ENCODE results near the gene RPS6KA4.

RPS6KA4 gene

DNA sequence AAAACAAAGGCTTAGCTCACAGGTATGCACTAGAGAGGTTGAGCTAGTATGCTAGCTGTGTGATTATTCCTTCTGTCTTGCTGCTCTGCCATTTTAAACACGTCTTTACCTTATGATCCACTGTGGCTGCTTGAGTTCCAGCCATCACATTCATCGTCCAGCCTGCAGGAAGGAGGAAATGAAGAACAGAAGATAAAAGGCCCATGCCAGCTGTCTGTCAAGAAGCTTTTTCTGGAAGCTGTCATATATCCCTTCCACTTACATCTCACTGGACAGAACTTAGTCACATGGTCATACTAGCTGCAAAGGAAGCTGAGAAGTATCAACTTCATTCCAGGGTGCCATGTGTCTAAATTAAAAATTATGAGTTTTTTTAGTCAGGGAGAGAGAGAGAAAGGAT lies 31.6 kb upstream of the RPS6KA4 start:
- DNase-seq (ENCODE audit: low read depth): no peak

DNA sequence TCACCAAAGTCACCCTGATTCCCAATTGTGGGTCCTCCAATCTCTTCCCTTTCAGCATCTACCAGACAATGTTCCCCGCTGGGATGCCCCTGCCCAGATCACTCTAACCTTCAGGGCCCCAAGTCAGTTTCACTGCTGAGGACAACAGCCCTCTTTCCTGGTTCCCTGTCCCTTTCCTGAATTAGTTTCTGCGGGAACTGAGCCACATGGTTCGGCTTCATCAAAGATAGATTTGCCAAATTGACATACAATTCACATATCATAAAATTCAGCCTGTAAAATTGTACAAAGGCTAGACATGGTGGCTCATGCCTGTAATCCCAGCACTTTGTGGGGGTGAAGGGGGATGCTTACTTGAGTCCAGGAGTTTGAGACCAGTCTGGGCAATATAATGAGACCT lies 31.0 kb upstream of the RPS6KA4 start:
- no peak for DNase-seq (ENCODE audit: low read depth)

DNA sequence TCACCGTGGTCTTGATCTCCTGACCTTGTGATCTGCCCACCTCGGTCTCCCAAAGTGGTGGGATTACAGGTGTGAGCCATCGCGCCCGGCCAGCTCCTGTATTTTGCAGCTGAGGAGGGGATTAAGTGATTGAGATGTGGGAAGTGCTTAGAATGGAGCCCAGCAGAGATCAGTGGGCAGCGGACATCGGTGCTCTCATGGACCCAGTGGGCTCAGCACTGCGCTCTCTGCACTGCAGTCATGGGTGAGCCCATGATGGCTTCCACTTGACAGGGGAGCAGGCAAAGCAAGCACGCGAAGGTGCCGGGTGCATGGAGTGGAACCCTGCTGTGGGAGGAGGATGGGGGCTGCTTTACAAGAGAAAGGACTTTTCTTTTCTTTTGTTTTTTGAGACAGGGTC lies 28.1 kb upstream of the RPS6KA4 start:
- no peak for DNase-seq (ENCODE audit: low read depth)

DNA sequence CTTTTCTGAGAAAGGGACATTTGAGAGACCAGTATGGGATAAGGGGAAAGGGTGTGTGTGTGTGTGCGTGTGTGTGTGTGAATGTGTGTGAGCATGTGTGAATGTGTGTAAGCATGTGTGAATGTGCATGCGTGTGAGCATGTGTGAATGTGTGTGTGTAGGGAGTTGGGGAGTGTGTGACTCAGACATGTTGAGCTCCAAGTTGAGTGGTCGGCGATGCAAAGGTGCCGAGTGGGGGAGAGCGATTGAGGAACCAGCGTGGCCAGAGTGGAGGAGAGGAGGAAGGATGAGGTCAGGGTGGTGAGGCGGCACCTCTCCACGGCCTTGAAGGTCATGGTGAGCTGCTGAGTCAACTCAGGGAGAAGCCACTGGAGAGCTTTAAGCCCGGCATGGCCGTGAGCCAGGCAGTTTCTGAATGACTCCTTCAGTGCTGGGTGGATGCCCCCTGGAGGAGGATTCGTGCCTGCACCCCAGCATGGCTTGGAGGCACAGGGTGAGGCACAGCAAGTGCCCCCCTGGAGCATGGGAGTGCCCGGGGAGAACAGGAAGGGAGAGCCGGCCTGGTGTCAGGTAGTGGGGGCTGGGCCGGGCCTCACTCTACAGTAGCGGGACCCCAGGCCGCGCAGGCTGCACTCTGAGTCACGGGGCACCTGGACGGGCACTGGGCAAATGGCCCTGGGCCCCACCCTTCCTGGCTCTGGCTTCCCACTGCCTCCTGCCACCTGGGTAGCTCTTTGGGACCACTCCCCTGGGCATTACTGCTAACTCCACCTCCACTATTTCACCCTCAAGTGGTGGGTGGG lies 27.2 kb upstream of the RPS6KA4 start:
- DNase-seq (ENCODE audit: low read depth): peak; percentile 45

DNA sequence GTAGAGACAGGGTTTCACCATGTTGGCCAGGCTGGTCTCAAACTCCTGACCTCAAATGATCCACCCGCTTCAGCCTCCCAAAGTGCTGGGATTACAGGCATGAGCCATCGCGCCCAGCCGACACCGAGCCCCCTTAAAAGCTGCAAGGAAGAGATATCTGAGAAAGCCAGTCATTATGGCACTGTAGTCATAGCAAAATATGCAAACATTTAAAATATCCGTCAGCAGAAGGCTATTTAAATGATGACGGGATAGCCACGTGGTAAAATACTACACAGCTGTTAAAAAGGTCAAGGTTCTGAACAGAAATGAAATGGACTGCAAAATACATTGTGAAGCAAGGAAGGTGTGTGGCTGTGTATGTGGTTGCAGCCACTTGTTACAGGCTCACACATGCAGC lies 25.4 kb upstream of the RPS6KA4 start:
- no peak for DNase-seq (ENCODE audit: low read depth)

DNA sequence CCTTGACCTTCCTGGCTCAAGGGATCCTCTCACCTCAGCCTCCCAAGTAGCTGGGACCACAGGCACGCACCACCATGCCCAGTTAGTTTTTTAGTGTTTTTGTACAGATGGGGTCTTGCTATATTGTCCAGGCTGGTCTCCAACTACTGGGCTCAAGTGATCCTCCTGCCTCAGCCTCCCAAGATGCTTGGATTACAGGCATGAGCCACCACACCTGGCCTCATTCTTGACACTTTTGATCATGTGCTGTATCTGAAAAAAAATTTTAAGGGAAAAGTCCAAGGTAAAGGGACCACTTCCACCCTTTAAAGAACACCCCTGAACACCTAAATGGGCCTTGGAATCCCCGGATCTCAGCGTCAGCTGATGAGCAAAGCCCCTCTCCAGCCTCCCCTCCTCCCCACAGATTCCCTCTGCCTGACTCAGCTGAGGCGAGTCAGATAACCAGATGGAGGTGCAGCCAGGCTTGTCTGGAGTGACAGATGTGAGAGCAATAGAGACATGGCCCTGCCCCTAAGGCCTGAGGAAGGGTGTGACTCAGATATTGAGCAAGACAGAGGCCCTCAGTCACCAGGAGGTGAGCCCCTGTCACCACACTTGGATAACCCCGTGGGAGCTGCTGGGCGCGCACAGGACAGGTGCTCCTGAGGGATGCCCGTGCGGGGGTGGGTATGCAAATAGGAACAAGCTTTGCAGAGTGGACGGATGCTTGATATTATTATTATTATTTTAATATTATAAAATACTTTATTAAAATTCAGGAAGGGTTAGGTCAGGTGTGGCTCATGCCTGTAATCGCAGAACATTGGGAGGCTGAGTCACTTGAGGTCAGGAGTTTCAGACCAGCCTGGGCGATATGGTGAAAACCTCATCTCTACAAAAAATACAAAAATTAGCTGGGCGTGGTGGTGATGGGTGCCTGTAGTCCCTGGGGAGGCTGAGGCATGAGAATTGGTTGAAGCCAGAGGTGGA lies 23.9 kb upstream of the RPS6KA4 start:
- DNase-seq (ENCODE audit: low read depth): no peak

DNA sequence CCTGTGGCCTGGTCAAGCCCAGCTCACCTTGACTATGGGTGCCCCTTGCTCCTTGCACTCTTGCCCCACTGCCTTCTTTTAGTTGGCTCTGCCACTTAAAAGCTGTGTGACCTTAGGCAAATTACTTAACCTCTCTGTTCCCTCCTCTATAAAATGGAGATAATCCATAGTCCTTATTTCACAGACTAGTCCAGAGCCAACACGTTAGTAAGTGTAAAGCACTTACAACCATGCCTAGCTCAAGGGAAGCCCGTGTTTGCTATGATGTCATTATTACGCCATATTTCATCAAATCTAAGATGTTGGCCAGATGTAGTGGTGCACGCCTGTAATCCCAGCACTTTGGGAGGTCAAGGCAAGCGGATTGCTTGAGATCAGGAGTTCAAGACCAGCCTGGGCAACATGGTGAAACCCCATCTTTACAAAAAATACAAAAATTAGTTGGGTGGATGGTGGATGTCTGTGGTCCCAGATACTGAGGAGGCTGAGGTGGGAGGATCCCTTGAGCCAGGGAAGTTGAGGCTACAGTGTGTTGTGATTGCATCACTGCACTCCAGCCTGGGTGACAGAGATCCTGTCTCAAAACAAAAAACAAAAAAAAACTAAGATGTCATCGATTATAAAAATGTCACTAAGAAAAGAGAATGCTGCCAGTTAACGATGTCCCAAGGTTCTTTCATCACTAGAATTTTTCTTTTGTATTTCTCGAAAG lies 21.3 kb upstream of the RPS6KA4 start:
- DNase-seq (ENCODE audit: low read depth): no peak

DNA sequence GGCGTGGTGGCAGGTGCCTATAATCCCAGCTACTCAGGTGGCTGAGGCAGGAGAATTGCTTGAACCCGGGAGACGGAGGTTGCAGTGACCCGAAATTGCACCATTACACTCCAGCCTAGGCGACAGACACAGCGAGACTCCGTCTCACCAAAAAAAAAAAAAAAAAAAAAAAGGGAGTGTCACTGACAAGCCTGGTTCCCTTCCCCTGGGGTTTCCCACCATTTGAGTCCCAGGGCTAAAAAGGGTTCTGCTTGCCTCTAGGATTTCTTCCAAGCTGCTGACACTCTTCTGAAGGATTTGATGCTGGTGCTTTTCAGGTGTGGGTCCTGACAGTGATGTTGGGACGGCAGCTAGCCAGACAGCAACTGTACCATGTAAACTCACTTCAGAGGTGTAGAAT lies 20.2 kb upstream of the RPS6KA4 start:
- DNase-seq (ENCODE audit: low read depth): no peak

DNA sequence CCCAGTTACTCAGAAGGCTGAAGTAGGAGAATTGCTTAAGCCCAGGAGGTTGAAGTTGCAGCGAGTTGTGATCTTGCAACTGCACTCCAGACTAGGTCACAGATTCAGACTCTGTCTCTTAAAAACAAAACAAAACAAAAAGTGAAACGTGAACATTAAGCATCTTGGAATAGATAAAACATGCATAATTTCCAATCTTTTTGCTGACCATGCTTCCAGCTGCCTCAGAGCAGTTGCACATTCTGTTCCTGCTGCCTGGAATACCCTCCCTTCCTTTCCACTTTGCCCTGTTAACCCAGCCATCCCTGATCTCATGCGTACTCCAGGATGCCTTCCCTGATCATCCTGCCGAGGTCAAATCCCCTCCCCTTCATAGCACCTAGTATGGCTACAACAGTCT lies 19.7 kb upstream of the RPS6KA4 start:
- DNase-seq (ENCODE audit: low read depth): no peak

DNA sequence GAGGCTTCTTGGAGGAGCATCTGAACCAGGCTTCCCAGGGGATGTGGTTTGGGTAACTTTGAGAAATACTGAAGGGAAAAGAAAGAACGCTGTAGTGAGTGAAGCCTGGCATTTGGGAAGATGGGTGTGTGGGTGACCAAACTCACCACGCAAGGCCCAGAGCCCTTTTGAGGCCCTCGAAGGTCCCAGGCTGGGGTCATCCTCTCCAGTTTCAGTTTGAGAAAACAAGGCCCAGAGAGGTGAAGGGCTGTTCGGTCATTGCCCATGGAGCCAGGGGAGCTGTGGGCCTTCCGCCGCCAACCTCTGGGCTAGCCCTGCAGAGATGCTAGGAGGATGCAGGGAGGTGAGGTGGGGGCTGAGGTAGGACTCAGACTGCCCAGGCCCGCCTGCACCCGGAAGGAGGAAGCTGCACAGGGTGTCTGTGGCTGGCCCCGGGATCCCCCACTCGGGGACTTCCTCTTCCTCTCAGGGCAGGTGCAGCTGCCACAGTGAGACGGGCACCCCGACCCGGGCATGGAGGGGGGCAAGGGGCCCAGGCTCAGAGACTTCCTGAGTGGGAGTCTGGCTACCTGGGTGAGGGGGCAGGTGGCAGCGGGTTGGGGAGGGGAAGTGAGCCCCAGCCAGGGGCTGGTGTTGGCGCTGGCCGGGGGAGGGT lies 19.1 kb upstream of the RPS6KA4 start, which contains the start of gene CCDC88B:
CCDC88B (plus strand) TSS at position 451 of the 655 bp plus-strand sequence; CDS start at position 514, 63 bp downstream.
- peak; percentile 81 for DNase-seq (ENCODE audit: low read depth)

DNA sequence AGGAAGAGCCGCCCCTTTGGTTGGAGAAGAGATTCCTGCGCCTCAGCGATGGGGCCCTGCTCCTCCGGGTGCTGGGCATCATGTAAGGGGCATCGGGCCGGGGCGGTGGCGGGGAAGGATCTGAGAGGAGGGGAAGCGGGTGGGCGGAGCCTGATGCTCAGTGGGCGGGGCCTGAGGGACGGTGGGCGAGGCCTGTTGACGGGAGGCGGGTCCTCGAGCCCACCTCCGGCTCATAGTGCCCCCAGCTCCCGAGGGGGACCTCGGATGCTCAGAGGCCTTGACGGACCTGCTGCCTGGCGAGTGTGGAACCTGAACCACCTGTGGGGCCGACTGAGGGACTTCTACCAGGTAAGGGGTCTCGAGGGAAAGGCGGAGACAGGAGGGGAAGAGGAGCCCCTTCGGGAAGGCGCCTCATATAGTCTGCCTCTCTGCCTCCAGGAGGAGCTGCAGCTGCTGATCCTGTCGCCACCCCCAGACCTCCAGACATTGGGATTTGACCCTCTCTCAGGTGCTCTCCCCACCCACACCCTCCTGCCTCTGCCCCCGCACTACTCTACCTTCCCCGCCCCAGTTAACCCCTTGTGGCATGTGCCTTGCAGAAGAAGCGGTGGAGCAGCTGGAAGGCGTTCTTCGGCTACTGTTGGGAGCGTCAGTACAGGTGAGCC lies 18.2 kb upstream of the RPS6KA4 start:
- peak; percentile 76 for DNase-seq (ENCODE audit: low read depth)

DNA sequence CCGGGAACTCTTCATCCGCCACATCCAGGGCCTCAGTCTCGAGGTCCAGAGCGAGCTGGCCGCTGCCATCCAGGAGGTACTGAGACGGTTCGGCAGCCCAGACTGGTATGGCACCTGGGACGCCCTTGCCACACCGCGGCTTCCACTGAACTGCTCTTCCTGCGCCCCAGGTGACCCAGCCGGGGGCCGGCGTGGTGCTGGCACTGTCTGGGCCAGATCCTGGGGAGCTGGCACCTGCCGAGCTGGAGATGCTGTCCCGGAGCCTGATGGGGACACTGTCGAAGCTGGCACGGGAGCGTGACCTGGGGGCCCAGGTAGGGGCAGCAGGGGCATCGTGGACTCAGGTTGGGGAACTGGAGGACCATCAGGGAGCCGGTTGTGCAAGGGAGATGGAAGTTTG lies 17.5 kb upstream of the RPS6KA4 start:
- no peak for DNase-seq (ENCODE audit: low read depth)

DNA sequence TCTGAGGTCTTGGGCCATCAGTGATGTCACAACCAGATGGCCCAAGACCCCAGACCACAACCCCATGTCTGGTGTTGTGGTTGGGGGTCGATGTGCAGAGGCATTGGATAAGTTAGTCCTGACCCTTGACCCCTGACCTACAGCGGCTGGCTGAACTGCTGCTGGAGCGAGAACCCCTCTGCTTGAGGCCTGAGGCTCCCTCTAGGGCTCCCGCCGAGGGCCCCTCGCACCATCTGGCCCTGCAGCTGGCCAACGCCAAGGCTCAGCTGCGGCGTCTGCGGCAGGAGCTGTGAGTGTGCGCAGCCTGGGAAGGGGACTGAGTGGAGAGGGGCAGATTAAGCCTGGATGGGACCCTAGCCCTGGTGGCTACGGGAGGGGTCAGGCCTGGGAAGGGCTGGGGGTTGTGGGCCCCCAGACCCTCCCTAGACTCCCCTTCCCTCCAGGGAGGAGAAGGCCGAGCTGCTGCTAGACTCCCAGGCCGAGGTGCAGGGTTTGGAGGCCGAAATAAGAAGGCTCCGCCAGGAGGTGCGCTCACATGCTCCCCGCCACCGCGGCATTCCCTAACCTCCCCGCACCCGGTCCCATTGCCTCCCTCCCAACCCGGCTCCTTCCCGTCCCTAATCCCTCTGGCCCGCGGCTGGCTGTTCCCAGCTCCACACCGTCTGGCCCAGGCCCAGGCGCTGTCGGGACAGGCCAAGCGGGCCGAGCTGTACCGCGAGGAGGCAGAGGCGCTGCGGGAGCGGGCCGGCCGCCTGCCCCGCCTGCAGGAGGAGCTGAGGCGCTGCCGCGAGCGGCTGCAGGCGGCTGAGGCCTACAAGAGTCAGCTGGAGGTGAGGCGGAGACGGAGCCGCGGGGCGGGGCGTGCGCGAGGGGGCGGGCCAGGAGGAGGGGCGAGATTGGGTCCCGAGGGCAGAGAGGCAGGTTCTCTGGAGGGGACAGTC lies 16.8 kb upstream of the RPS6KA4 start:
- peak; percentile 79 for DNase-seq (ENCODE audit: low read depth)

DNA sequence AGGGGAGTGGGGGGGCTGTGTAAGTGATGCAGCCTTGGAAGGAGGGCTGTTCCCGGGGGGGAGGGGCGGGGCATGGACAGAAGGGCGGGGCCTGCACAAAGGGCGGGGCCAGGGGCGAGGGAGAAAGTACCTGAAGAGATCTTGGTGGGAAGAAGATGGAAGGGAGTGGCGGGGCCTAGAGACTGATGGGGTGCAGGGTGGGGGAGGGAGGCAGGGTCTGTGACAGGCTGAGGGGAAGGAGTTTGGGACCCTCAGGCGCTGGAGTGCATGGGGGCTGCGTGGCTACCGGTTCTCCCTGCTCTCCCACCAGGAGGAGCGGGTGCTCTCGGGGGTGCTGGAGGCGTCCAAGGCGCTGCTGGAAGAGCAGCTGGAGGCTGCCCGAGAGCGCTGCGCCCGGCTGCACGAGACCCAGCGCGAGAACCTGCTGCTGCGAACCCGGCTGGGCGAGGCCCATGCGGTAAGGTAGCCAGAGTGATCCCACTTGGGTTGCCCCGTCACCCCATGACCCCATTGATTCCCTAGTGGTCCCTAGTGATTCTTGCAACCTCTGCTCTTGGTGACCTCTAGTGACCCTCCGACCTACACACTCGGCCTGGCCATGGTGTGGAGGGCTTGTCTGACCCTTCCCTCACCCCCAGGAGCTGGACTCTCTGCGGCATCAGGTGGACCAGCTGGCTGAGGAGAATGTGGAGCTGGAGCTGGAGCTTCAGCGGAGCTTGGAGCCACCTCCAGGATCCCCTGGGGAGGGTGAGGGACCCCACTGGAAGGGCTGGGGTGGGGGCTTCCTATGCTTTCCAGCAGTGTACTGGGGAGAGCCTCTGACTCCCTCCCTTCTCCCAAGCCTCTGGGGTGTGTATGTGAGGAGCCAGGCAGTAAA lies 15.9 kb upstream of the RPS6KA4 start:
- no peak for DNase-seq (ENCODE audit: low read depth)

DNA sequence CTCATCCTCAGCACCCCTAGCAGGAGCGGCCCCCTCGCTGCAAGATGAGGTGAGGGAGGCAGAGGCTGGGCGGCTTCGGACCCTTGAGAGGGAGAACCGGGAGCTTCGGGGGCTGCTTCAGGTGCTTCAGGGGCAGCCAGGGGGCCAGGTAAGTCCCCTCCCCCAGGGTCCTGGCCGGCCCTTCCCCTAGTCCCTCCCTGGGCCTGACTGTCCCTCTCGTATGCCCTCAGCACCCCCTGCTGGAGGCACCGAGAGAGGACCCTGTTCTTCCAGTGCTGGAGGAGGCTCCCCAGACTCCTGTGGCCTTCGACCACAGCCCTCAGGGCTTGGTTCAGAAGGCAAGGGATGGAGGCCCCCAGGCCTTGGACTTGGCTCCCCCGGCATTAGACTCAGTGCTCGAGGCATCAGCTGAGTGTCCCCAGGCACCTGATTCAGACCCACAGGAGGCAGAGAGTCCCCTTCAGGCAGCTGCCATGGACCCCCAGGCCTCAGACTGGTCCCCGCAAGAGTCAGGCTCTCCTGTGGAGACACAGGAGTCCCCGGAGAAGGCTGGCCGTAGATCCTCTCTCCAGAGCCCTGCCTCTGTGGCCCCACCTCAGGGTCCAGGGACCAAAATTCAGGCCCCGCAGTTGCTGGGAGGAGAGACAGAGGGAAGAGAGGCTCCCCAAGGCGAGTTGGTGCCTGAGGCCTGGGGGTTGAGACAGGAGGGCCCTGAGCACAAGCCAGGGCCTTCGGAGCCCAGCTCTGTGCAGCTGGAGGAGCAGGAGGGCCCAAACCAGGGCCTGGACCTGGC lies 15.0 kb upstream of the RPS6KA4 start:
- no peak for DNase-seq (ENCODE audit: low read depth)

DNA sequence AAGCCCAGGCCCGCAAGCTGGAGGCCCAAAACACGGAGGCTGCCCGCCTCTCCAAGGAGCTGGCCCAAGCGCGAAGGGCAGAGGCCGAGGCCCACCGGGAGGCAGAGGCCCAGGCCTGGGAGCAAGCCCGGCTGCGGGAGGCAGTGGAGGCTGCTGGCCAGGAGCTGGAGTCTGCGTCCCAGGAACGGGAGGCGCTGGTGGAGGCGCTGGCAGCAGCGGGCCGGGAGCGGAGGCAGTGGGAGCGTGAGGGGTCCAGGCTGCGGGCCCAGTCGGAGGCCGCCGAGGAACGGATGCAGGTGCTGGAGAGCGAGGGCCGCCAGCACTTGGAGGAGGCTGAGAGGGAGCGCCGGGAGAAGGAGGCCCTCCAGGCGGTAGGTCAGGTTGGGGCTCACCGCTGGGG lies 14.2 kb upstream of the RPS6KA4 start:
- DNase-seq (ENCODE audit: low read depth): no peak

DNA sequence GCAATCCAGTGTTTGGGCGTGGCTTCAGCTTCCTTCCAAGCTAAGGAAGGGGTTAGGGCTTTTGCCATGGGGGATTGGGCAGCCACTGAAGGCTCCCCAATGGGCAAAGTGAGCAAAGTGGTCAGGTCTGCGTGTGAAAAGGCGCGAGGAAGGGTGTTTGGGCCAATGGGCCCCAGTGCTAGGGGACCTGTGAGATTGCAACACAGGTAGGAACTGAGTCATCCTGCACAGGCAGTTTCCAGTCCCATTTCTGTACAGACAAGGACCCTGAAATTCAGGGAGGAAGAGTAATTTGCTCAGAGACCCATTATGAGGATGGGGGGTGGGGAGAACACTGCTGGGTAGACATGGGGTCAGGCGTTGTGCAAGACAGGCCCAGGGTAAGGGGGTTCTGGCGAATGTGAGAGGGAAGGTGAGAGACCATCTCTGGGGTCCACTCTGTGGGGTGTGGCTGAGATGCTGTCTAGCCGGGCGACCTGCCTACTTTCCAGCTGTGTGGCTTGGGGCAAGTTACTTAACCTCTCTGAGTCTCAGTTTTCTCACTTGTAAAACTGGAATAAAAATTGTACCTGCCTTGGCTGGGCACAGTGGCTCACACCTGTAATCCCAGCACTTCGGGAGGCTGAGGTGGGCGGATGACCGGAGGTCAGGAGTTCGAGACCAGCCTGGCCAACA lies 11.6 kb upstream of the RPS6KA4 start:
- no peak for DNase-seq (ENCODE audit: low read depth)

All from activated T-cell treated with anti-CD3 and anti-CD28 coated beads for 1 hour (primary cell).